IPS-18c (cell line): ENCODE measurements around the gene RFX1.
"Not testable (repeated sequence)": the region's sequence is repeated elsewhere in the genome, so short reads cannot be mapped to it uniquely, and the experiment has no call there.

Source experiments
- H3K4me3 ChIP-seq: 2 replicates; pipeline ENCODE4 v1.7.0; 2013; ENCODE audit warnings: low read depth, mild to moderate bottlenecking, low read length, moderate library complexity; ENCODE audit not compliant: insufficient read depth
- H3K9me3 ChIP-seq: one replicate; pipeline ENCODE4 v1.6.1; 2013; ENCODE audit warnings: mild to moderate bottlenecking, low read length, moderate library complexity; ENCODE audit not compliant: control insufficient read depth, insufficient read depth

The RFX1 gene

GRCh38 chr19:13985771-13986347 is 20.3 kb downstream of the RFX1 start:
- Histone ChIP-seq H3K9me3 (peaks cover 2% of the 10 kb centered on the region), H3K4me3 (peak overlapping the region; percentile 20; the same call in 1 of the 2 replicates)

GRCh38 chr19:13984875-13985741 is 21.0 kb downstream of the RFX1 start:
- Histone ChIP-seq H3K9me3 (peaks cover 2% of the 10 kb centered on the region), H3K4me3 (no peak overlapping the region)

- Histone ChIP-seq H3K4me3 (no peak overlapping the region), H3K9me3 (peaks cover 2% of the 10 kb centered on the region)
Measured at GRCh38 chr19:13984186-13984585, 21.9 kb downstream of the RFX1 start.

DNA sequence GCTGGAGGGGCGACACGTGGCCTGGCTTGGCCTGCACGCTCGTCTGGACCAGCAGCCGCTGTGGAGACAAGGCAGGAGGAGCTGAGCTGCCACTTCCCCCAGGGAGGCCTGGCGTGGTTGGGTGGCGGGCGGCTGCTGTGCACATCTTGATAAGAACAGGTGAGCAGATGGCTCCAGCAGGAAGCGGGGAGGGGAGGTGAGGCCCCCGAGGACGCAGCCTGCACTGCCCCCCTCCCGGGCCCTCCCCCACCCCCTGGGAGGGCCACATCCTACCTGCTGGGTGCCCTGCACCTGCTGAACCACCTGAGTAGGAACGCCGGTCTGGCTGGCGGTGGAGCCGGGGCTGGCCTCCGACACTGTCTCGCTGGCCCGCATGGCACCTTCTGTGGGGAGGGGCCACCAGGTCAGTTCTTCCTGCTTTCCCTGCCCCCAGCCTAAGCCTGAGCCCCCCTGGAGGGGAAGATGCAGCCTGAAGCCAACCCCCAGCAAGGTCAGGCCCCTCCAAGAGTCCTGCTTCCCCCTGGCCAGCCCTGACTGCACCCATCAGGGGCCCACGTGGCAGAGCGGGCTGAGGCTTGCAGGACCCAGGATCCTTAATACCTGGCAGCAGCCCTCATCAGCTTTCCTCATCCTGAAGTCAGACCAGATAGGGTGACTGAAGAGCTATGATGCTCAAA is 22.8 kb downstream of the RFX1 start:
- Histone ChIP-seq H3K9me3 (peaks cover 2% of the 10 kb centered on the region), H3K4me3 (no peak overlapping the region)

DNA sequence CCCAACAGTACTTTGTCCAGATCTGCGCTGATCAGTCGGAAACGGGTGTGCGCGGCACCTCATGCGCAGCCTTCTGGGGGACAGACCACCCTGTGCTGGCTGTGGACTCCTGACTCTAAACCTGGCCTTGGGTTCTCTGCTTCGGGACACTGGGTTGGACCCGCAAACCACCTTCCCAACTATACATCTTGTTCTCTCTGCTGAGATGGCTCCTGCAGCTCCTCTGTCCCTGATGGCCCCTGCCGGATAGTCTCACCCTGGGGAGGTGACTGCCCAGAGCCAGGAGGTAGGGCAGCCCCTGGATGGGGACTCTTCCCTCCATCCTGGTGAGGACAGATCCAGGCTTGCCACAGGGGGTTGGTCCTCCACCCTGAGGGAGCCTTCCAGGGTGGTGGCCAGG is 23.3 kb downstream of the RFX1 start:
- Histone ChIP-seq H3K4me3 (no peak overlapping the region), H3K9me3 (peaks cover 2% of the 10 kb centered on the region)

DNA sequence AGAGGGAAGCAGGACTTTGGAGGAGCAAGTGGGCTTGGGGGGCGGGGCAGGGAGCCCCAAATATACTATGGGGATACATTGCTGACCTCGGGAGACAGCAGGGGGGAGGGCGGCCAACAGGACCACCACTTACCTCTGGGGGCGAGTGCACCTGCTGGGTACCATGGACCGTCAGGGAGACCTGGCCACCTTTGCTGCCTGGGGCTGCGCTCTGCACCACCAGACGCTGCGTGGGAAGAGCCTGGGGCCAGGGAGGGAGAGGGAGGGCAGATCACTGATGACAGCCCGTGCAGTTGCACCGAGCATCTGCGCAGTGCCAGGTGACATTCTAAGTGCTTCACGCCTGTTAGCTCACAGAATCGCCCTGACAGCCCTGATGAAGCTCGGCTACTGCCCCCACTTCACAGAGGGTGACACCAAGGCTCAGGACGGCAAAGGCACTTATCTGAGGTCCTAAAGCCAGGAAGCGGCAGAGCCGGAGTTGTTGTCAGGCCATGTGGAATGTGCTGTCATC is 24.1 kb downstream of the RFX1 start:
- Histone ChIP-seq H3K4me3 (no peak overlapping the region), H3K9me3 (peaks cover 2% of the 10 kb centered on the region)

DNA sequence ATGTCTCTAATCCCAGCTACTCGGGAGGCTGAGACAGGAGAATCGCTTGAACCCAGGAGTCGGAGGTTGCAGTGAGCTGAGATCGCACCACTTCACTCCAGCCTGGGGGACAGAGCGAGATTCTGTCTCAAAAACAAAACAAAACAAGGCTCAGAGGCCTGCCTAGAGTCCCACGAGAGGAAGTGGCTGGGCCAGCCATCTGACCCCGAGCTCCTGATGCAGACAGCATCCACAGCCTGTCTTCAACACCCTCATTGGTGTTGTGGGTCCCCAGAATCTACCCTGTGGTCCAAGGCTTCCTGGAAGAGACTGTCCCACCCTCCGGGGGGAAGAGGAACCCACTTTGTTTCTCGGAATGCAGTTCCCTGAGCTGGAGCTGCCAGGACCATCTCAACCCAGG is 24.7 kb downstream of the RFX1 start:
- H3K4me3 ChIP-seq = no peak overlapping the region
- peaks cover 2% of the 10 kb centered on the region for H3K9me3 ChIP-seq

DNA sequence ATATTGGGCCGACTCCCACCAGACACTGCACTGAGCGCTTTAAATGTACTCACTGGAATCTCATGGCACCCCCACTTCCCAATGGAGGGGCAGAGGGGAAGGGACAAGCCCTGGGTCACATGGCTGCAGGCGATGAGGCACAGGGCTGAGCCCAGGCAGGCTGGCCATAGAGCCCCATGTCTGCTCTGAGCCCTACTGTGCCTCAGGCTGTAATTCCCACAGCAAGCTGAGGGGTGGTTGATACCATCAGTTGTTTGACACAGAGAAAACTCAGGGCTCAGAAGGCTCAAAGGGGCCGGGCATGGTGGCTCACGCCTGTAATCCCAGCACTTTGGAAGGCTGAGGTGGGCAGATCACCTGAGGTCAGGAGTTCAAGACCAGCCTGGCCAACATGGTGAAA is 25.1 kb downstream of the RFX1 start:
- H3K4me3 ChIP-seq = no peak overlapping the region

GRCh38 chr19:13980340-13980739 is 25.8 kb downstream of the RFX1 start:
- H3K4me3 ChIP-seq = no peak overlapping the region

More for the DNA sequence above, 25.1 kb downstream of the RFX1 start:
- H3K9me3 ChIP-seq = peaks cover 2% of the 10 kb centered on the region

DNA sequence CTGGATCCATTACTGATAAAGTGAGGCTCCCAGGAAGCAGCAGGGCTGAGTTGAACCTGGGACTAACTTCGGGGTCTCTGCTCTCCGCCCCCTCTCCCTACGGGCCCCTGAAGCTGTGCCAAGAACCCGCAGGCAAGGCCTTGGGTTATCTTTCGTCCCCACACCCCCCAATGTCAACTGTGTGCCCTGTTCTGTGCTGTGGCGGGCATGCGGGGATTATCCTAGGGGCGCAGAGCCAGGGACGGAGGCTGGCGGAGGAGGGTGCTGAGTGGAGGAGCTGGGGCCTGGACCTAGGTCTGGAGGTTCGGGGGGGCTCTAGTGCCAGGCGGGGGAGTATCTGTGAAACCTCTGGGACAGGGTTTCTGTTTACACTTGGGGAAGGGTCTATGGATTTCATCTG is 26.4 kb downstream of the RFX1 start:
- Histone ChIP-seq H3K4me3 (no peak overlapping the region), H3K9me3 (peaks cover 2% of the 10 kb centered on the region)

More at GRCh38 chr19:13980340-13980739, 25.8 kb downstream of the RFX1 start:
- peaks cover 2% of the 10 kb centered on the region for H3K9me3 ChIP-seq

DNA sequence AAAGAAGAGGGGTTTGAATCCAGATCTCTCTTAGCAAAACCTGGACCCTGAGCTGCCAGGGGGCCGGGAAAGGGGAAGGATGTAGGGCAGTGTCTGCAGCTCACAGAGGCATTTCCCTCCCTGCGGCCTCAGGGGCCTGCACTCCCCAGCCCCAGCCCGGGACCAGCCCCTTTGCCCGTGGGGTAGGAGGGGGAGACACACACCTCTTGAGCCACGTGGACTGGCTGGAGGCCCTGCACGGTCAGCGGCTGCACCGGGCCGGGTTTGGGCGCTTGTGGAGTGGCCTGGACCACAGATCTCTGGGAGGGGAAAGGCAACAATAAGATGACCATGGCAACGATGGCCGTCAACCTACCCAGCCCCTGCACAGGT is 26.9 kb downstream of the RFX1 start:
- H3K4me3 ChIP-seq = peak overlapping the region; percentile 52
- H3K9me3 ChIP-seq = peaks cover 2% of the 10 kb centered on the region

DNA sequence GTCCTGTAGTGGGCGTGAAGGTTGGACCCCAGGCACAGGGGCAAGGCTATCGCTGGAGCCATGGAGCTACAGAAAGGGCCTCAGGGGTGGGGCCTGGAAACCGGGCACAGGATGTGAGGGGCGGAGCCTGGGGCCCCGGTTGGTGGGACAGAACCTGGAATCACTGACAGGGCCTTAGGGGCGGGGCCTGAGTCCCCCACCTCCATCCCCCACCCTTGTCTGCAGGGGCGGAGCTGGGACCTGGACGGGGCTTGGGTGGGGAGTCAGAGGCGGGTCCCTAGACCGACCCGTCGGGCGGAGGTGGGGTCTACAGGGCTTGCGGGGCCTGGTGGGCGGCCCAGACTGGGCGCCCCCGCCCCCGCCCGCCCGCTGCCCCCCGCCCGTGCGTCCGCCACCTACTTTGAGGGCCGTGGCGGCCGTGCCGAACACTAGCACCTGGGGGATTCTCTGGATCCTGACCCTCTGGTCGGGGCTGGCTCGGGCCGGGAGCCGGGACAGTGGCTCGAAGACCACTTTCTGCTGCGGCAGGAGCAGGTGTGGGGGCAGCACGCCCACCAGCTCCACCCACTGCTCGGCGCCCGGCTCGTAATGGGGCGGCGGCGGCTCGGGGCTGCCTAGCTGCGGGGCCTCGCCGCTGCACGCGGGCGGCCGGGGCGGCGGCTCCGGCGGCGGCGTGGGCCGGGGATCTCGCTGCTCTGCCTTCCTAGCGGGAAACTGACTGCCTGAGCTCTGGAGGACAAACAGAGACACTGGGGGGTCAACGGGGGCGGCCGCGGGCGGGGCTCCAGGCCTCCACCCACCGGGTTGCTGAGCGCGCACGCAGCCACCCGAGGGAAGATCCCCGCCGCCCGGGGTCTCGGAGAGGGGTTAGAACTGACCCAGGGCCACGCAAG is 27.5 kb downstream of the RFX1 start:
- Histone ChIP-seq H3K9me3 (peaks cover 2% of the 10 kb centered on the region), H3K4me3 (peak overlapping the region; percentile 52)

GRCh38 chr19:13977803-13978202 is 28.3 kb downstream of the RFX1 start:
- H3K9me3 ChIP-seq = peaks cover 2% of the 10 kb centered on the region
- H3K4me3 ChIP-seq = peak overlapping the region; percentile 34; the same call in 1 of the 2 replicates

GRCh38 chr19:13976446-13976845 is 29.7 kb downstream of the RFX1 start:
- Histone ChIP-seq H3K4me3 (no peak overlapping the region), H3K9me3 (peaks cover 2% of the 10 kb centered on the region)

DNA sequence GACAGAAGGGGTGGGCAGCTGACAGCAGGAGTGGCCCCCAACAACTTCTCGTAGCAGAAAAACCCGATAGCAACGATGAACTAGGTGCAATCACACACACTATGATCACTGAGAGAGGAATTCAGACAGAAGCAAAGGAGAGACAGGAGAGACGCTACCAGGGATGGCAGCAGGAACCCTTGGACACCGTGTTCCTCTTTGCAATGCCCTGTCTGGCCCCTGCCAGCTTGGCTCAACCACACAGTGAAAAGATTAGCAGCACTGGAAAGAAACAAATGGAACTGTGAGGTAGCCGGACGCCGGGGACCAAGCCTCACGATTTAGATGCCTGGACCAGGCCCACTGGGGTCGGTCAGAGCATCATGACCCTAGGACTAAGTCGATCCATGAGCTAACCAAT is 30.2 kb downstream of the RFX1 start:
- peaks cover 2% of the 10 kb centered on the region for H3K9me3 ChIP-seq

GRCh38 chr19:13974073-13974472 is 32.0 kb downstream of the RFX1 start:
- Histone ChIP-seq H3K4me3 (no peak overlapping the region), H3K9me3 (peaks cover 2% of the 10 kb centered on the region)

More for the DNA sequence above, 30.2 kb downstream of the RFX1 start:
- no peak overlapping the region for H3K4me3 ChIP-seq

DNA sequence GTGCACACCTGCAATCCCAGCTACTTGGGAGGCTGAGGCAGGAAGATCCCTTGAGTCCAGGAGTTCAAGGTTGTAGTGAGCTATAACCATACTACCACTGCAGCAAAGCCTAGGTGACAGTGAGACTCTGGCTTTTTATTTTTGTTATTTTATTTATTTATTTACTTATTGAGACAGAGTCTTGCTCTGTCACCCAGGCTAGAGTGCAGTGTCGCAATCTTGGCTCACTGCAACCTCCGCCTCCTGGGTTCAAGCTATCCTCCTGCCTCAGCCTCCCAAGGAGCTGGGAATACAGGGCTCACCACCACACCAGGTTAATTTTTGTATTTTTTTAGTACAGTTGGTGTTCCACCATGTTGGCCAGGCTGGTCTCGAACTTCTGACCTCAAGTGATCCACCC is 32.6 kb downstream of the RFX1 start:
- not testable (repeated sequence) for H3K9me3 ChIP-seq, H3K4me3 ChIP-seq
